HepG2 (cell line): ENCODE results near the gene SLC25A22. TPM values are rescaled to one million over a fixed set of nuclear protein-coding genes. Genes with fewer than 3 reads are reported as not detected.

Experiments
- BCL6 ChIP-seq: IDR thresholded peaks from 2 replicates; pipeline ENCODE4 v1.6.1; 2016; ENCODE audit warnings: missing genetic modification reagents, missing compliant biosample characterization
- CCDC6 ChIP-seq: sonication (generic); formaldehyde crosslinking; IDR thresholded peaks from 2 replicates; pipeline ENCODE4 v1.8.1; 2022; ENCODE audit warnings: mild to moderate bottlenecking, missing genetic modification reagents, moderate library complexity
- IRF2 ChIP-seq: IDR thresholded peaks from 2 replicates; pipeline ENCODE4 v1.6.1; 2018; ENCODE audit warnings: missing genetic modification reagents, missing compliant biosample characterization
- KAT7 ChIP-seq: IDR thresholded peaks from 2 replicates; pipeline ENCODE4 v1.6.1; 2018; ENCODE audit warnings: borderline replicate concordance, missing compliant biosample characterization
- MAFF ChIP-seq: IDR thresholded peaks from 2 replicates; pipeline ENCODE4 v1.6.1; 2011; ENCODE audit warnings: low read depth, low read length, improper control_type of control experiment
- MED8 ChIP-seq: sonication (generic); formaldehyde crosslinking; IDR thresholded peaks from 2 replicates; pipeline ENCODE4 v1.8.1; 2023; ENCODE audit warnings: mild to moderate bottlenecking, missing genetic modification reagents; ENCODE audit not compliant: insufficient replicate concordance
- MXD3 ChIP-seq: IDR thresholded peaks from 2 replicates; pipeline ENCODE4 v1.6.1; 2016; ENCODE audit warnings: mild to moderate bottlenecking, missing biosample characterization, missing genetic modification reagents
- MZF1 ChIP-seq: sonication (generic); formaldehyde crosslinking; IDR thresholded peaks from 2 replicates; pipeline ENCODE4 v1.8.1; 2023; ENCODE audit warnings: mild to moderate bottlenecking, missing genetic modification reagents, borderline replicate concordance
- NR1H2 ChIP-seq: sonication (generic); formaldehyde crosslinking; IDR thresholded peaks from 2 replicates; pipeline ENCODE4 v1.8.1; 2022; ENCODE audit warnings: low read depth, missing genetic modification reagents, borderline replicate concordance
- PAF1 ChIP-seq: IDR thresholded peaks from 2 replicates; pipeline ENCODE4 v1.6.1; 2016; ENCODE audit warnings: missing genetic modification reagents, missing compliant biosample characterization
- POLR2AphosphoS2 ChIP-seq: IDR thresholded peaks from 2 replicates; pipeline ENCODE4 v1.6.1; 2011; ENCODE audit warnings: low read depth, low read length, improper control_type of control experiment
- RFXAP ChIP-seq: sonication (generic); formaldehyde crosslinking; IDR thresholded peaks from 2 replicates; pipeline ENCODE4 v1.4.0; 2020; ENCODE audit warnings: missing genetic modification reagents, borderline replicate concordance
- RXRA ChIP-seq: sonication (generic); formaldehyde crosslinking; IDR thresholded peaks from 2 replicates; pipeline ENCODE4 v1.5.1; 2020; ENCODE audit warnings: missing genetic modification reagents
- SALL1 ChIP-seq: sonication (generic); formaldehyde crosslinking; IDR thresholded peaks from 2 replicates; pipeline ENCODE4 v1.8.0; 2022; ENCODE audit warnings: mild to moderate bottlenecking, missing genetic modification reagents
- SAP130 ChIP-seq: IDR thresholded peaks from 2 replicates; pipeline ENCODE4 v1.6.1; 2016; ENCODE audit warnings: low read depth
- ZFP36 ChIP-seq: fragments of 150-350 bp; IDR thresholded peaks from 2 replicates; pipeline ENCODE4 v1.6.1; 2018; ENCODE audit warnings: borderline replicate concordance, low read length, low read depth; ENCODE audit not compliant: partially characterized antibody
- ZFP37 ChIP-seq: sonication (generic); formaldehyde crosslinking; IDR thresholded peaks from 2 replicates; pipeline ENCODE4 v1.4.0; 2020; ENCODE audit warnings: missing genetic modification reagents, borderline replicate concordance
- ZKSCAN5 ChIP-seq: sonication (generic); formaldehyde crosslinking; IDR thresholded peaks from 2 replicates; pipeline ENCODE4 v1.5.1; 2020; ENCODE audit warnings: mild to moderate bottlenecking, missing genetic modification reagents
- ZNF10 ChIP-seq: sonication (generic); formaldehyde crosslinking; IDR thresholded peaks from 2 replicates; pipeline ENCODE4 v1.4.0; 2020; ENCODE audit warnings: mild to moderate bottlenecking, low read depth, missing genetic modification reagents, borderline replicate concordance
- ZNF263 ChIP-seq: sonication (generic); formaldehyde crosslinking; IDR thresholded peaks from 2 replicates; pipeline ENCODE4 v1.4.0; 2020; ENCODE audit warnings: missing genetic modification reagents
- ZNF569 ChIP-seq: sonication (generic); formaldehyde crosslinking; IDR thresholded peaks from 2 replicates; pipeline ENCODE4 v1.5.0; 2020; ENCODE audit warnings: mild to moderate bottlenecking, missing genetic modification reagents, moderate library complexity, borderline replicate concordance
- ZNF713 ChIP-seq: sonication (generic); formaldehyde crosslinking; IDR thresholded peaks from 2 replicates; pipeline ENCODE4 v1.4.0; 2020; ENCODE audit warnings: mild to moderate bottlenecking, missing genetic modification reagents
- ZNF878 ChIP-seq: sonication (generic); formaldehyde crosslinking; IDR thresholded peaks from 2 replicates; pipeline ENCODE4 v1.8.1; 2023; ENCODE audit warnings: mild to moderate bottlenecking, missing genetic modification reagents, moderate library complexity
- ZSCAN25 ChIP-seq: sonication (generic); formaldehyde crosslinking; IDR thresholded peaks from 2 replicates; pipeline ENCODE4 v1.8.0; 2022; ENCODE audit warnings: mild to moderate bottlenecking, missing genetic modification reagents
- polyA plus RNA-seq, 8 experiments: library from polyadenylated mRNA; depleted of rRNA in 3 of 8; stranded (reverse) in 7 of 8; unstranded in 1 of 8; fragments of >200 nt; fragmentation: Illumina TruSeq in 4 of 8; extraction: Trizol in 4 of 8; gene quantifications; 2 replicates each; pipeline versions ENCODE4 v1.2.1 to v1.2.3, GENCODE V29; 2011 to 2016; ENCODE audit warnings: low read depth in 4 of 8, missing spikeins in 1 of 8, mixed read lengths in 1 of 8; ENCODE audit not compliant: insufficient read depth in 1 of 8
- total RNA-seq, 5 experiments: library from RNA; depleted of rRNA; stranded (reverse); fragments of >200 nt; fragmentation: Illumina TruSeq; extraction: Trizol; gene quantifications; 2 replicates each; pipeline ENCODE4 v1.2.3, GENCODE V29; 2016; ENCODE audit warnings: low read depth in 1 of 5
- TF ChIP-seq, protein P1 (sequence below): sonication (generic); formaldehyde crosslinking; IDR thresholded peaks from 2 replicates; pipeline ENCODE4 v1.4.0; 2020; ENCODE audit warnings: mild to moderate bottlenecking, missing genetic modification reagents
- TF ChIP-seq, protein P2 (sequence below): sonication (generic); formaldehyde crosslinking; conservative IDR thresholded peaks from 2 replicates; pipeline ENCODE4 v1.4.0; 2020; ENCODE audit warnings: missing genetic modification reagents

SLC25A22 gene
- total and polyA plus RNA-seq, 2 of the 13 experiments (the other 11 are each of a cell fraction or from before 2014, with no cell fraction given), result 12.4 to 19.2 TPM

GRCh38 chr11:746289-747157 is 51.6 kb downstream of the SLC25A22 start (continued):
- TF ChIP-seq ZNF569 (CRISPR knock-in tag) (no peak), MXD3 (no peak), PAF1 (CRISPR knock-in tag) (no peak), CCDC6 (CRISPR knock-in tag) (no peak), KAT7 (CRISPR knock-in tag) (no peak), SAP130 (CRISPR knock-in tag) (peak; percentile 33; the same call in 1 of the 2 replicates), RFXAP (CRISPR knock-in tag) (0 out of 2 replicates have a peak, but pooled peaks have one; percentile 25), MZF1 (CRISPR knock-in tag) (no peak), SALL1 (CRISPR knock-in tag) (no peak), ZNF713 (CRISPR knock-in tag) (no peak), ZFP37 (CRISPR knock-in tag) (no peak), ZKSCAN5 (CRISPR knock-in tag) (no peak), MED8 (CRISPR knock-in tag) (no peak), ZNF10 (no peak), BCL6 (no peak), ZNF878 (CRISPR knock-in tag) (no peak), IRF2 (no peak), ZSCAN25 (CRISPR knock-in tag) (no peak; the same call in 1 of the 2 replicates), ZFP36 (no peak), RXRA (CRISPR knock-in tag) (no peak), MAFF (peak; percentile 91), POLR2AphosphoS2 (no peak), NR1H2 (no peak), ZNF263 (CRISPR knock-in tag) (no peak)
- TF ChIP-seq, protein P1, sequence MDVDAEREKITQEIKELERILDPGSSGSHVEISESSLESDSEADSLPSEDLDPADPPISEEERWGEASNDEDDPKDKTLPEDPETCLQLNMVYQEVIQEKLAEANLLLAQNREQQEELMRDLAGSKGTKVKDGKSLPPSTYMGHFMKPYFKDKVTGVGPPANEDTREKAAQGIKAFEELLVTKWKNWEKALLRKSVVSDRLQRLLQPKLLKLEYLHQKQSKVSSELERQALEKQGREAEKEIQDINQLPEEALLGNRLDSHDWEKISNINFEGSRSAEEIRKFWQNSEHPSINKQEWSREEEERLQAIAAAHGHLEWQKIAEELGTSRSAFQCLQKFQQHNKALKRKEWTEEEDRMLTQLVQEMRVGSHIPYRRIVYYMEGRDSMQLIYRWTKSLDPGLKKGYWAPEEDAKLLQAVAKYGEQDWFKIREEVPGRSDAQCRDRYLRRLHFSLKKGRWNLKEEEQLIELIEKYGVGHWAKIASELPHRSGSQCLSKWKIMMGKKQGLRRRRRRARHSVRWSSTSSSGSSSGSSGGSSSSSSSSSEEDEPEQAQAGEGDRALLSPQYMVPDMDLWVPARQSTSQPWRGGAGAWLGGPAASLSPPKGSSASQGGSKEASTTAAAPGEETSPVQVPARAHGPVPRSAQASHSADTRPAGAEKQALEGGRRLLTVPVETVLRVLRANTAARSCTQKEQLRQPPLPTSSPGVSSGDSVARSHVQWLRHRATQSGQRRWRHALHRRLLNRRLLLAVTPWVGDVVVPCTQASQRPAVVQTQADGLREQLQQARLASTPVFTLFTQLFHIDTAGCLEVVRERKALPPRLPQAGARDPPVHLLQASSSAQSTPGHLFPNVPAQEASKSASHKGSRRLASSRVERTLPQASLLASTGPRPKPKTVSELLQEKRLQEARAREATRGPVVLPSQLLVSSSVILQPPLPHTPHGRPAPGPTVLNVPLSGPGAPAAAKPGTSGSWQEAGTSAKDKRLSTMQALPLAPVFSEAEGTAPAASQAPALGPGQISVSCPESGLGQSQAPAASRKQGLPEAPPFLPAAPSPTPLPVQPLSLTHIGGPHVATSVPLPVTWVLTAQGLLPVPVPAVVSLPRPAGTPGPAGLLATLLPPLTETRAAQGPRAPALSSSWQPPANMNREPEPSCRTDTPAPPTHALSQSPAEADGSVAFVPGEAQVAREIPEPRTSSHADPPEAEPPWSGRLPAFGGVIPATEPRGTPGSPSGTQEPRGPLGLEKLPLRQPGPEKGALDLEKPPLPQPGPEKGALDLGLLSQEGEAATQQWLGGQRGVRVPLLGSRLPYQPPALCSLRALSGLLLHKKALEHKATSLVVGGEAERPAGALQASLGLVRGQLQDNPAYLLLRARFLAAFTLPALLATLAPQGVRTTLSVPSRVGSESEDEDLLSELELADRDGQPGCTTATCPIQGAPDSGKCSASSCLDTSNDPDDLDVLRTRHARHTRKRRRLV (CRISPR knock-in tag), result no peak
- TF ChIP-seq, protein P2, sequence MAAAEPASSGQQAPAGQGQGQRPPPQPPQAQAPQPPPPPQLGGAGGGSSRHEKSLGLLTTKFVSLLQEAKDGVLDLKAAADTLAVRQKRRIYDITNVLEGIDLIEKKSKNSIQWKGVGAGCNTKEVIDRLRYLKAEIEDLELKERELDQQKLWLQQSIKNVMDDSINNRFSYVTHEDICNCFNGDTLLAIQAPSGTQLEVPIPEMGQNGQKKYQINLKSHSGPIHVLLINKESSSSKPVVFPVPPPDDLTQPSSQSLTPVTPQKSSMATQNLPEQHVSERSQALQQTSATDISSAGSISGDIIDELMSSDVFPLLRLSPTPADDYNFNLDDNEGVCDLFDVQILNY (CRISPR knock-in tag), result no peak
